Activated CD4-positive, alpha-beta memory T cell treated with anti-CD3 and anti-CD28 coated beads, Interleukin-2, amount 10 ng/mL, durations not matched to agents 7 days and 5 days (primary cell): ENCODE data around the gene UBE2D3. TPM values are rescaled to one million over a fixed set of nuclear protein-coding genes. Genes with fewer than 3 reads are reported as not detected.

Experiments used
- CTCF ChIA-PET: fragments of 350-600 bp; sonication (Branson Sonifier 250); formaldehyde crosslinking; loops from one replicate; lab custom pipeline; 2021; ENCODE audit warnings: antibody characterized with exemption, inconsistent platforms; lab: Charles Lee
- POLR2A ChIA-PET: fragments of 350-600 bp; sonication (Branson Sonifier 250); formaldehyde crosslinking; loops from one replicate; lab custom pipeline; 2021; ENCODE audit warnings: antibody characterized with exemption; lab: Charles Lee
- DNase-seq: peaks from one replicate; pipeline ENCODE4 v3.0.0-alpha.2; 2020
- H3K27ac Mint-ChIP-seq: one replicate; pipeline ENCODE4 v1.8.0; 2021; ENCODE audit warnings: mild to moderate bottlenecking, mixed read lengths
- H3K27me3 Mint-ChIP-seq: one replicate; pipeline ENCODE4 v1.8.0; 2021; ENCODE audit warnings: mixed read lengths
- H3K36me3 Mint-ChIP-seq: one replicate; pipeline ENCODE4 v1.8.0; 2021; ENCODE audit warnings: low read depth, mixed read lengths
- H3K4me1 Mint-ChIP-seq: one replicate; pipeline ENCODE4 v1.8.0; 2021; ENCODE audit warnings: mixed read lengths
- H3K4me3 Mint-ChIP-seq: one replicate; pipeline ENCODE4 v1.8.0; 2021; ENCODE audit warnings: mild to moderate bottlenecking, mixed read lengths
- H3K9me3 Mint-ChIP-seq: one replicate; pipeline ENCODE4 v1.8.0; 2021; ENCODE audit warnings: mixed read lengths
- total RNA-seq, 2 experiments: library from RNA; stranded (reverse); gene quantifications; one replicate each; pipeline ENCODE4 v1.2.3, GENCODE V29; 2021

UBE2D3 gene
- total RNA-seq, 2 experiments from 2014 or later: 378 to 380 TPM

DNA sequence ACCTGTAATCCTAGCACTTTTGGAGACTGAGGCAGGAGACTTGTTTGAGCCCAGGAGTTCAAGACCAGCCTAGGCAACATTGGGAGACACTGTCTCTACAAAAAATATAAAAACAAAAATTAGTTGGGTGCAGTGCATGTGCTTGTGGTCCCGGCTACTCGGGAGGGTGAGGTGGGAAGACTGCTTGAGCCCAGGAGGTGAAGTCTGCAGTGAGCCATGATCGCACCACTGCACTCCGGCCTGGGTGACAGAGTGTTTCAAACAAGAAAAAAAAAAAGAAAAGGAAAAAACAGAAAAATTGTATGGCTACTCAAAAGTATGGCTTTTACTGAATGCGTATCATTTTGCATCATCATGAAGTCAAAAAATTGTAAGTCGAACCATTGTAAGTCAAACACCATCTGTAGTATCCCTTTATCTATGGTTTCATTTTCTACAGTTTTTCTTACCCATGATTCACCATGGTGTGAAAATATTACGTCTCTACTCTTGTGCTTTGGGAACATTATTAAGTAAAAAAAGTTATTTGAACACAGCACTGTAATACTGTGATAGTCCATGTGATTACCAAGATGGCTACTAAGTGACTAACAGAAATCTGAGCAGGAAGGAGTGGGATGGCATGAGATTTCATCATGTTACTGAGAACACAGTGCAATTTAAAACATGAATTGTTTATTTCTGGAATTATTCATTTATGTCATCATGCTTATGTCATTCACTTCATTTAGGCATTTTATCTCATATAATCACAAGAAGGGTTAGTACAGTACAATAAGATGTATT lies 40.1 kb downstream of the UBE2D3 start:
- POLR2A ChIA-PET: interaction anchor here (1.1 to 1.5 kb wide), 2 partner anchors 40 to 82 kb away, joined by 3 to 8 read pairs; partner anchors contain the start of genes CISD2 and UBE2D3
- peaks cover 15% of the 10 kb centered on the region for H3K4me1 Mint-ChIP-seq
- H3K27ac Mint-ChIP-seq: no peak overlapping the region
- no peaks in the 10 kb centered on the region for H3K9me3 Mint-ChIP-seq
- CTCF ChIA-PET: interaction anchor here (0.6 kb wide), 1 partner anchor 34 kb away, joined by 3 read pairs; no protein-coding TSS in a partner anchor
- H3K36me3 Mint-ChIP-seq: peaks cover 11% of the 10 kb centered on the region
- no peak overlapping the region for H3K4me3 Mint-ChIP-seq
- DNase-seq: no peak
- no peaks in the 10 kb centered on the region for H3K27me3 Mint-ChIP-seq

DNA sequence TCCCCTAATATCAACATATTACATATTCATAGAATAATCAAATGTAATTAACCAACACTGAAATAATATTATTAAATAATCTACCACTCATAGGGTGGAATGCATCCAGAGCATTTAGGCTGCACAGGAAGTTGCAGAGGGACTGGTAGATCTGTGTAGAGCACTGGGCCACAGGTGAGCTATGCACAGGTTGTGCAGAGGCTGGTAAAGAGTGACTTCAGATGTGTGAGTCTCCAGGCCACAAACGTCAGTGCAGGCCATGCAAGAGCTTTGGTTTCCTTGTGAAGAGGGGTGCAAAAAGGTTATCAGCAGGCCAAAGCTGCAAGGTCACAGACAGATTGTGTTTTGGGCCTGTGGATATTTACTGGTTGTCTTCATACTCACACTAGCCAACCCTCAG lies 41.1 kb downstream of the UBE2D3 start:
- H3K4me1 Mint-ChIP-seq: peaks cover 9% of the 10 kb centered on the region
- no peak for DNase-seq
- H3K27ac Mint-ChIP-seq: no peak overlapping the region
- no peaks in the 10 kb centered on the region for H3K9me3 Mint-ChIP-seq
- CTCF ChIA-PET: no interaction called here
- POLR2A ChIA-PET: interaction anchor here (1.1 to 1.5 kb wide), 2 partner anchors 41 to 83 kb away, joined by 3 to 8 read pairs; partner anchors contain the start of genes CISD2 and UBE2D3
- peaks cover 2% of the 10 kb centered on the region for H3K36me3 Mint-ChIP-seq
- no peaks in the 10 kb centered on the region for H3K27me3 Mint-ChIP-seq
- H3K4me3 Mint-ChIP-seq: no peak overlapping the region

- CTCF ChIA-PET: no interaction called here
- POLR2A ChIA-PET: interaction anchor here (0.6 kb wide), 1 partner anchor 40 kb away, joined by 3 read pairs; no protein-coding TSS in a partner anchor
- Mint-ChIP-seq H3K9me3 (no peaks in the 10 kb centered on the region), H3K4me1 (peaks cover 8% of the 10 kb centered on the region), H3K27me3 (peaks cover 5% of the 10 kb centered on the region), H3K27ac (no peak overlapping the region), H3K4me3 (no peak overlapping the region), H3K36me3 (no peaks in the 10 kb centered on the region)
- DNase-seq: no peak
Observed at GRCh38 chr4:102783006-102783405, 44.3 kb downstream of the UBE2D3 start.

DNA sequence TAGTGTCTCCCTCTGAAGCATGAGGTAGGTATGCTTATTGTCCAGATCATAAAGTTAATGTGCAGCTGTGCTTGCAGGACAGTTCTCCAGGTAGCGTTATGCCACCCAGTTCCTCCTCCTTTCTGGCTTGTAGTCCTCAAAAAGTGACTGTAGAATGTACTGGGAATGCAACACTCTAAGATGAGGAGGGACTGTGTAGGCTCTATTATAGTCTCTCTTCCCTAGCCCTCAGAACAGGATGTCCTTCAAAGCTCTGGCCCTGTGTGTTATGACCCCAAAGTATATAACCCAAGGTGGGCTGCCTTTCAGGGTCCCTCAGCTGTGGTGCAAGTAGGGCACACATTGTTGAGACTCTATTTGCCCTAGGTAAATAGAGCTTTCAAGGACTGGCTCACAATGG lies 45.8 kb downstream of the UBE2D3 start:
- no peak overlapping the region for H3K4me3 Mint-ChIP-seq
- H3K27me3 Mint-ChIP-seq: peaks cover 13% of the 10 kb centered on the region
- ChIA-PET CTCF (no interaction called here), POLR2A (interaction anchor here (0.9 kb wide), 1 partner anchor 20 kb away, joined by 3 read pairs; no protein-coding TSS in a partner anchor)
- no peak overlapping the region for H3K27ac Mint-ChIP-seq
- DNase-seq: no peak
- no peaks in the 10 kb centered on the region for H3K9me3 Mint-ChIP-seq
- peaks cover 8% of the 10 kb centered on the region for H3K4me1 Mint-ChIP-seq
- H3K36me3 Mint-ChIP-seq: no peaks in the 10 kb centered on the region

DNA sequence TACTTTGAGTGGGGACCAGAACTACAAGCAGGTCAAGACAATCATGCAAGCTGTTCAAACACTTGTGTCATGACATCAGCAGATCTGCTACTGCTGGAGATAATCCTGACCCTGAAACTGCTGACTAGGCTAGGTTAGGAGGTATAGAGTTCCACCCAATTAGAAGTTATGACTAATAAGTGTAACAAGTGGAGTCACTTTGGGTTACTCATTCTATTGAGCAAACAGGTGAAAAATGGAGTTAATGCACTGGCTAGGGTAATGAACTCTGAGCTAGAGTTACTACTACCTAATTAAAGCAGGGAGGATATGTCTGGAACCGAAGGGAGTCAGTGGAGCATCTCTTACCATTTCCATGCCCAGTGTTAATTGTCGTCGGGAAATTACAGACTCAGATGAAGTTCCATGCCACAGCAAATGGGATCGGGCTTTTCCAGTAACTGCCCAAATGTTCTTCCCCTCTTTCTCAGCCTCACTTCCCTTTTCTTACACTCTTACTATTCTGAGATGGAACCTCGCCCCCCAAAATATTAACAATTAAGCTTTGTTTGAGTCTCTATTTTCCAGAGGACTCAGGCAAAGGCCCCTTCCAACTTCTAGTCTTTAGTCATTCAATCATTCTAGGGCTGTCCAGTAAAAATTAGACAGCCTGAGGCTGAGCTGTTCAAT lies 46.7 kb downstream of the UBE2D3 start:
- Mint-ChIP-seq H3K4me3 (no peak overlapping the region), H3K27ac (no peak overlapping the region), H3K9me3 (no peaks in the 10 kb centered on the region), H3K36me3 (no peaks in the 10 kb centered on the region), H3K27me3 (peaks cover 16% of the 10 kb centered on the region), H3K4me1 (peaks cover 8% of the 10 kb centered on the region)
- ChIA-PET CTCF (no interaction called here), POLR2A (interaction anchor here (0.7 kb wide), 1 partner anchor 21 kb away, joined by 3 read pairs; no protein-coding TSS in a partner anchor)
- DNase-seq: no peak

DNA sequence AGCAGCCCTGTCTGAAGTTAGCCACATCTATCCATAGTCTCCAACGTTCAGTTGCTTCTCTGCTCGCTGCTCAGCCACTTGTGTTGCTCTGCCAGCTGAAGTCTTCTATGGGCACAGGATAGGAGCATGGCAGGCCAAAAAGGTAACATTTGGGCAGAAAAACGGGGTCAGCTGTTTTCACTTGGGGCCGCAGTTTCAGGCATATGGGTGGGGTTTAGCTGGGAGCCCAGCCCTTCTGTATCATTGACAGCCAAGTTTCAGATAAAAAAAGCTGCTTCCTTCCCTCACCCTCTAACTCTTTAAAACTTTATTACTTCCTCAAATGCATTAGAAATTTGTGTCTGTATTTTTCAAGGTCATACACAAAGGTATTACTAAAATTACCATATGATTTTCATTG lies 48.1 kb downstream of the UBE2D3 start:
- H3K9me3 Mint-ChIP-seq: no peaks in the 10 kb centered on the region
- H3K27me3 Mint-ChIP-seq: peaks cover 18% of the 10 kb centered on the region
- DNase-seq: no peak
- POLR2A ChIA-PET: no interaction called here
- peaks cover 8% of the 10 kb centered on the region for H3K4me1 Mint-ChIP-seq
- no peaks in the 10 kb centered on the region for H3K36me3 Mint-ChIP-seq
- H3K4me3 Mint-ChIP-seq: no peak overlapping the region
- no peak overlapping the region for H3K27ac Mint-ChIP-seq
- CTCF ChIA-PET: no interaction called here

DNA sequence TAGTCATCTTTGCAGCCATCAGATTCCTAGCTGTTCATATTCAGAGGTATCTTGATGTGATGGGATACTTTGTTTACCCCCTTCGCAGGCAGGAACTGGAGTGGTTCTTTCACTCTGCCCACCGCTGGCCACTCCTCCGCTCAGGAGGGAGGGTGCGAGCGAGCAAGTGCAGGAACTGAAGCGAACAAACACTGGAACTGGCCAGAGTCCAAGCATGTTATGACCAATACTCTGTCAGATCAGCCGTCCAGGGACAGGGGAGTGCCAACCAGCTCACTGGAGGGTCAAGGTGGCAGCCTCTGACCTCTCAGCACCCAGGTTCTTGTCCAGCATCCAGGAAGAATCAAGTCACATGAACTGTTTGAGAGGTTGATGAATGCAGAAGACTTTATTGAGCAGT lies 48.6 kb downstream of the UBE2D3 start:
- POLR2A ChIA-PET: no interaction called here

GRCh38 chr4:102775805-102776204 lies 51.5 kb downstream of the UBE2D3 start:
- H3K4me3 Mint-ChIP-seq: no peak overlapping the region

More for the DNA sequence above, 48.6 kb downstream of the UBE2D3 start:
- Mint-ChIP-seq H3K27me3 (peaks cover 18% of the 10 kb centered on the region), H3K36me3 (no peaks in the 10 kb centered on the region), H3K4me3 (no peak overlapping the region), H3K4me1 (peaks cover 8% of the 10 kb centered on the region), H3K27ac (no peak overlapping the region), H3K9me3 (no peaks in the 10 kb centered on the region)
- CTCF ChIA-PET: no interaction called here
- no peak for DNase-seq

DNA sequence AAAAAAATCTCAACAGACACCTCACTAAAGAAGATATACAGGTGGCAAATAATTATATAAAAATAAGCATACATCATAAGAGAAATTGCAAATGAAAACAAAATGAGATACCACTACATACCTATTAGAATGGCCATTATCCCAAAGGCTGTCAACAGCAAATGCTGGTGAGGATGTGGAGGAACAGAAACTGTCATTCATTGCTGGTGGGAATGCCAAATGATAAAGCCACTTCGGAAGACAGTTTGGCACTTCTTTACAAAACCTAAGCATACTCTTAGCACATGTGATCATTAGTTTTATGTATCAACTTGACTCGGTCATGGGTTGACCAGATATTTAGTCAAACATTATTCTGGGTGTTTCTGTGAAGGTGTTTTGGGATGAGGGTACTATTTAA lies 53.1 kb downstream of the UBE2D3 start:
- no peak overlapping the region for H3K4me3 Mint-ChIP-seq
- no peak for DNase-seq
- H3K27me3 Mint-ChIP-seq: peaks cover 18% of the 10 kb centered on the region
- POLR2A ChIA-PET: no interaction called here
- no peaks in the 10 kb centered on the region for H3K4me1 Mint-ChIP-seq
- H3K36me3 Mint-ChIP-seq: no peaks in the 10 kb centered on the region
- CTCF ChIA-PET: interaction anchor here (0.6 kb wide), 1 partner anchor 66 kb away, joined by 3 read pairs; no protein-coding TSS in a partner anchor
- H3K9me3 Mint-ChIP-seq: no peaks in the 10 kb centered on the region
- no peak overlapping the region for H3K27ac Mint-ChIP-seq

More at GRCh38 chr4:102775805-102776204, 51.5 kb downstream of the UBE2D3 start:
- DNase-seq: no peak
- CTCF ChIA-PET: no interaction called here
- peaks cover 18% of the 10 kb centered on the region for H3K27me3 Mint-ChIP-seq
- no peaks in the 10 kb centered on the region for H3K9me3 Mint-ChIP-seq
- H3K4me1 Mint-ChIP-seq: peaks cover 7% of the 10 kb centered on the region
- no peaks in the 10 kb centered on the region for H3K36me3 Mint-ChIP-seq
- POLR2A ChIA-PET: no interaction called here
- H3K27ac Mint-ChIP-seq: no peak overlapping the region

GRCh38 chr4:102772738-102773340 lies 54.5 kb downstream of the UBE2D3 start:
- H3K9me3 Mint-ChIP-seq: no peaks in the 10 kb centered on the region
- POLR2A ChIA-PET: no interaction called here
- DNase-seq: no peak
- no peaks in the 10 kb centered on the region for H3K4me1 Mint-ChIP-seq
- H3K27me3 Mint-ChIP-seq: peaks cover 12% of the 10 kb centered on the region
- CTCF ChIA-PET: no interaction called here
- no peaks in the 10 kb centered on the region for H3K36me3 Mint-ChIP-seq
- no peak overlapping the region for H3K4me3 Mint-ChIP-seq
- no peak overlapping the region for H3K27ac Mint-ChIP-seq

DNA sequence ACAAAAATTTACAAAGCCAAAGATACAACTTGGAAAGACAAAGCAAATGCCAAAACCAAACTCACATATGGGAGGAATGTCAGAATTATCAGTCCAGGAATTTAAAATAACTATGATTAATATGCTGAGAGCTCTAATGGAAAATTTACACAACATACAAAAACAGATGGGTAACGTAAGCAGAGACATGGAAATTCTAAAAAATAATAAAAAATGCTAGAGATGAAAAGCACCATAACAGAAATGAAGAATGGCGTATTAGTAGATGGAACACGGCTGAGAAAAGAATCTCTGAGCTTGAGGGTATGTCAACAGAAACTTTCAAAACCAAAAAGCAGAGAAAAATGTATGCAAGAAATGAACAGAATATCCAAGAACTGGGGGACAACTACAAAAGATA lies 62.5 kb downstream of the UBE2D3 start:
- ChIA-PET POLR2A (no interaction called here), CTCF (no interaction called here)
- Mint-ChIP-seq H3K4me1 (peaks cover 14% of the 10 kb centered on the region), H3K4me3 (no peak overlapping the region), H3K27me3 (peaks cover 10% of the 10 kb centered on the region), H3K9me3 (no peaks in the 10 kb centered on the region), H3K27ac (no peak overlapping the region), H3K36me3 (peaks cover 6% of the 10 kb centered on the region)
- DNase-seq: no peak

GRCh38 chr4:102761906-102762305 lies 65.4 kb downstream of the UBE2D3 start:
- H3K27me3 Mint-ChIP-seq: peaks cover 10% of the 10 kb centered on the region
- ChIA-PET POLR2A (interaction anchor here (0.9 to 2.8 kb wide), 12 partner anchors 16 to 417 kb away, joined by 3 to 35 read pairs (median 5); partner anchors contain the start of genes CISD2, NFKB1 and UBE2D3), CTCF (interaction anchor here (0.6 to 1.3 kb wide), 3 partner anchors 9 to 313 kb away, joined by 3 to 5 read pairs (median 3); no protein-coding TSS in a partner anchor)
- H3K9me3 Mint-ChIP-seq: no peaks in the 10 kb centered on the region
- DNase-seq: no peak
- H3K36me3 Mint-ChIP-seq: peaks cover 16% of the 10 kb centered on the region
- peaks cover 26% of the 10 kb centered on the region for H3K4me1 Mint-ChIP-seq
- H3K27ac Mint-ChIP-seq: no peak overlapping the region
- H3K4me3 Mint-ChIP-seq: peak overlapping the region; percentile 3
